Trophoblast cell (in vitro differentiated cells and primary cell): Measurements from ENCODE around the gene SLC9C1.

Experiments
- DNase-seq, 2 donors: peaks; one replicate each; pipeline ENCODE4 v3.0.0-alpha.2; 2016
- H2AFZ ChIP-seq: 2 replicates; pipeline ENCODE4 v1.6.1; 2013; ENCODE audit warnings: low read length, moderate library complexity, mild to moderate bottlenecking; ENCODE audit not compliant: insufficient read depth, poor library complexity
- H2AK5ac ChIP-seq: 2 replicates; pipeline ENCODE4 v1.6.1; 2013; ENCODE audit warnings: mild to moderate bottlenecking, low read length
- H2BK120ac ChIP-seq: 2 replicates; pipeline ENCODE4 v1.6.1; 2013; ENCODE audit warnings: low read length, mild to moderate bottlenecking, moderate library complexity; ENCODE audit not compliant: insufficient read depth, poor library complexity
- H2BK12ac ChIP-seq: 2 replicates; pipeline ENCODE4 v1.6.1; 2013; ENCODE audit warnings: mild to moderate bottlenecking, low read length, moderate library complexity
- H2BK5ac ChIP-seq: 2 replicates; pipeline ENCODE4 v1.6.1; 2013; ENCODE audit warnings: low read length, low read depth, moderate library complexity, mild to moderate bottlenecking; ENCODE audit not compliant: poor library complexity
- H3K14ac ChIP-seq: 2 replicates; pipeline ENCODE4 v1.6.1; 2013; ENCODE audit warnings: mild to moderate bottlenecking, low read length
- H3K18ac ChIP-seq: 2 replicates; pipeline ENCODE4 v1.6.1; 2013; ENCODE audit warnings: mild to moderate bottlenecking, low read length
- H3K23ac ChIP-seq: 2 replicates; pipeline ENCODE4 v1.6.1; 2013; ENCODE audit warnings: low read length
- H3K27ac ChIP-seq: 2 replicates; pipeline ENCODE4 v1.5.1; 2013; ENCODE audit warnings: low read depth, mild to moderate bottlenecking, inconsistent platforms, low read length, moderate library complexity
- H3K27me3 ChIP-seq: 2 replicates; pipeline ENCODE4 v1.6.1; 2013; ENCODE audit warnings: inconsistent platforms, mild to moderate bottlenecking, low read length, moderate library complexity; ENCODE audit not compliant: insufficient read depth
- H3K36me3 ChIP-seq, 2 experiments: 1 replicate in 1 of 2; 2 replicates in 1 of 2; pipeline ENCODE4 v1.6.1; 2013; ENCODE audit warnings: low read length in 2 of 2, mild to moderate bottlenecking in 2 of 2, moderate library complexity in 1 of 2; ENCODE audit not compliant: insufficient read depth in 2 of 2, control insufficient read depth in 1 of 2
- H3K4ac ChIP-seq: 2 replicates; pipeline ENCODE4 v1.6.1; 2013; ENCODE audit warnings: low read depth, mild to moderate bottlenecking, low read length, moderate library complexity
- H3K4me1 ChIP-seq, 2 experiments: 1 replicate in 1 of 2; 2 replicates in 1 of 2; pipeline ENCODE4 v1.6.1; 2013; ENCODE audit warnings: low read length in 2 of 2, mild to moderate bottlenecking in 2 of 2, moderate library complexity in 1 of 2; ENCODE audit not compliant: insufficient read depth in 2 of 2, control insufficient read depth in 1 of 2
- H3K4me2 ChIP-seq: 2 replicates; pipeline ENCODE4 v1.6.1; 2013; ENCODE audit warnings: inconsistent platforms, mild to moderate bottlenecking, low read length, moderate library complexity
- H3K4me3 ChIP-seq: 2 replicates; pipeline ENCODE4 v1.5.1; 2013; ENCODE audit warnings: mild to moderate bottlenecking, low read depth, low read length, inconsistent platforms
- H3K79me1 ChIP-seq: one replicate; pipeline ENCODE4 v1.6.1; 2013; ENCODE audit warnings: low read length
- H3K79me2 ChIP-seq: 2 replicates; pipeline ENCODE4 v1.6.1; 2013; ENCODE audit warnings: low read length, mild to moderate bottlenecking; ENCODE audit not compliant: control insufficient read depth, insufficient read depth, poor library complexity
- H3K9ac ChIP-seq: 2 replicates; pipeline ENCODE4 v1.6.1; 2013; ENCODE audit warnings: mild to moderate bottlenecking, low read length
- H3K9me3 ChIP-seq: 2 replicates; pipeline ENCODE4 v1.6.1; 2013; ENCODE audit warnings: low read depth, mild to moderate bottlenecking, control low read depth, inconsistent platforms, low read length; ENCODE audit not compliant: insufficient read depth
- H4K12ac ChIP-seq: 2 replicates; pipeline ENCODE4 v1.6.1; 2013; ENCODE audit warnings: low read depth, mild to moderate bottlenecking, low read length, moderate library complexity
- H4K8ac ChIP-seq: 2 replicates; pipeline ENCODE4 v1.6.1; 2013; ENCODE audit warnings: low read depth, mild to moderate bottlenecking, low read length, moderate library complexity
- H4K91ac ChIP-seq: one replicate; pipeline ENCODE4 v1.6.1; 2013; ENCODE audit warnings: low read depth, mild to moderate bottlenecking, low read length, moderate library complexity
- WGBS: extraction: QIAGEN DNeasy Blood & Tissue Kit; methylation state at CpG from one replicate; pipeline ENCODE4 v1.1.7; 2013; ENCODE audit warnings: missing lambda C conversion rate; ENCODE audit not compliant: insufficient read length, insufficient coverage; ENCODE audit errors: extremely low coverage; 5-methylcytosine and 5-hydroxymethylcytosine counted together

Gene SLC9C1

DNA sequence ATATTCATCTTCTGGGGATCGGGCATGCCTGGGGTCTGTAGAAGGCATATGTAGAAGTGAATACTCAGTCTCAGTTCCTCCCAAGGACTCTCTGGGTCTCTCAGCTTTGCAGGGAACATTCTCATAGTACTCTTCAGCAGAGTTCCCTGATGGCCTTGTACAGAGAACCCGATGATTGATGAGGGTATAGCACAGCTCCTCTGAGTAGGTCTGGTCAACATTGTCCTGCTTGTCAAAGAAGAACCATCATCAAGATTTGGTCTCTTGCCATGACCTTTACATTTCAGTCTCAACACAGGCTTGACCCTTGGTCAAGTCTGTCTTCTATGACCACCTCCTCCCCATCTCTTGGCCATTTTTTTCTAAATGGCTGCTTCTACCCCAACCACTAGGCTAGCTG lies 170.5 kb downstream of the SLC9C1 start:
- H3K79me1 ChIP-seq = peaks cover 9% of the 10 kb centered on the region
- no peak overlapping the region for H3K18ac ChIP-seq
- H4K91ac ChIP-seq = no peak overlapping the region
- no peak overlapping the region for H3K4me3 ChIP-seq
- no peak overlapping the region for H4K12ac ChIP-seq
- H3K79me2 ChIP-seq = no peaks in the 10 kb centered on the region
- no peak overlapping the region for H2AK5ac ChIP-seq
- H2BK5ac ChIP-seq = no peak overlapping the region
- no peak overlapping the region for H4K8ac ChIP-seq
- no peaks in the 10 kb centered on the region for H3K9me3 ChIP-seq
- H3K4me2 ChIP-seq = no peak overlapping the region
- peaks cover 7 to 9% of the 10 kb centered on the region in 2 experiments for H3K4me1 ChIP-seq
- no CpG with 5 or more reads among the region's 2 CpGs for WGBS
- no peak overlapping the region for H3K27ac ChIP-seq
- no peak for DNase-seq
- peaks cover 2 to 6% of the 10 kb centered on the region in 2 experiments for H3K36me3 ChIP-seq
- H3K4ac ChIP-seq = no peak overlapping the region
- H3K27me3 ChIP-seq = no peaks in the 10 kb centered on the region
- no peak overlapping the region for H2AFZ ChIP-seq
- H2BK12ac ChIP-seq = no peak overlapping the region
- H2BK120ac ChIP-seq = no peak overlapping the region
- no peak overlapping the region for H3K9ac ChIP-seq
- H3K23ac ChIP-seq = no peak overlapping the region
- no peak overlapping the region for H3K14ac ChIP-seq

DNA sequence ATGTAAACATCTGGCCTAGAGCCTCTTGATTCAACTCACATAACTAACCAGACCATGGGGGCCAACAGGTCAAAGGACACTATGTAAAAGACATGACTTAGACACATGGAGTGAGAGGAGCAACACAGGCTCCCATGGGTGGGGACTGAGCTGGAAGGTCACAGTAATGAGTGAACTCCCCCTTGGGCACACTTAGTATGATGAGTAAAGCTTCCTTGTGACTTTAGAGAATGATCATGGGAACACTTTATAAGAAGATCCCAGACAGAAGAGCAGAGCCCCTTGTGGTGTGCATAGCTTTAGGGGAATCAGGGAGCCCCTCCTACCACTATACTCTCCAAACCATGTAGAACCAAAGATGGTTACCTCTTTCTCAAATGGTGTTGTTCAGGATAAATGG lies 171.1 kb downstream of the SLC9C1 start:
- no peak overlapping the region for H3K4me2 ChIP-seq
- no peak overlapping the region for H2BK12ac ChIP-seq
- no peak overlapping the region for H3K27ac ChIP-seq
- H3K4me1 ChIP-seq = peaks cover 7 to 9% of the 10 kb centered on the region in 2 experiments
- H3K9ac ChIP-seq = no peak overlapping the region
- DNase-seq = no peak
- no peaks in the 10 kb centered on the region for H3K79me2 ChIP-seq
- H2BK5ac ChIP-seq = no peak overlapping the region
- no peak overlapping the region for H3K23ac ChIP-seq
- no peak overlapping the region for H3K14ac ChIP-seq
- H4K12ac ChIP-seq = no peak overlapping the region
- H3K9me3 ChIP-seq = no peaks in the 10 kb centered on the region
- H2AK5ac ChIP-seq = no peak overlapping the region
- peaks cover 9% of the 10 kb centered on the region for H3K79me1 ChIP-seq
- H2BK120ac ChIP-seq = no peak overlapping the region
- no peak overlapping the region for H3K4ac ChIP-seq
- no peak overlapping the region for H3K18ac ChIP-seq
- peaks cover 3 to 6% of the 10 kb centered on the region in 2 experiments for H3K36me3 ChIP-seq
- no peaks in the 10 kb centered on the region for H3K27me3 ChIP-seq
- no peak overlapping the region for H3K4me3 ChIP-seq
- H4K91ac ChIP-seq = no peak overlapping the region
- no peak overlapping the region for H4K8ac ChIP-seq
- no peak overlapping the region for H2AFZ ChIP-seq

DNA sequence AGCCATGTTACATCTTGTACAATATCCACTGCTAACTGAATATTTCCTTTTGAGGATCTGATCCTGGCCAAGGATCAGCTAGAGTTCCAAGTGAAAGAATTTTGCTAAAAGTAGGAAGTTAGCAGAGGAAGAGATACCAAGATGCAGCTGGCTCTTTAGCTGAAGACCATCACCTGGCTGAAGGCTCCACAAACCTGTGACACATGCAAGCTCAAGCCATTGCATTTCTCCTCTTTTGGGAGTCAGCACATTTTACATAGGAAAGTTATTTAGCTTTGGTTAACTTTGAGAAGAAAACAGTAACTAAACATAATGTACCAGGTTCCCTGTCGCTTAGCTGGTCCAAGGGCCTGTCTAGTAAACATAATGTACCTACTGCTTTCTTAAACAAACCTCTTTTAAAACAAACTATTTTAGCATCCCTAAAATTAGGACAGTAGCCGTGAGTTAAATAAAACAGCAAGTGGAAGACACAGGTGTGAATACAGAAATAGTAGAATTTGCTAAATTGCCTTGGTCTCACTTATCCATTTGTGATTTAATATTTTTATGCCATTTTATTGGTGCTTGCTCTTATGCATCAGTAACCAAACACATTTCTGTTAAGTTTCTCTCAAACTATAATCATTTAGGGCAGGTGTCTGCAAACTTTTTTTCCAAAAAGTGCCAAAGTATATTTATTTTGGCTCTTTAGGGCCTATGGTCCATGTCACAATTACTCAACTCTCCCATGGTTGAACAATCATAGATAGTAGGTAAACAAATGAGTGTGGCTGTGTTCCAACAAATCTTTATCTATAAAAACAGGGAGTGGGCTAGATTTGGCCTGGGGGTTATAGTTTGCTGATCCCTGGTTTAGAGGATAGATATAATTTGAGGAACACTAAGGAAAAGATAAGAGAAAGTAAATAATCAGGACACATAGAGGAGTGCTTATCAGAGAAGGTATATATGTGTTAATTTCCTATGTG lies 172.2 kb downstream of the SLC9C1 start:
- no peak overlapping the region for H4K8ac ChIP-seq
- H3K79me1 ChIP-seq = peaks cover 6% of the 10 kb centered on the region
- no peak overlapping the region for H3K4ac ChIP-seq
- no peak overlapping the region for H3K4me2 ChIP-seq
- H3K23ac ChIP-seq = no peak overlapping the region
- H3K36me3 ChIP-seq = peaks cover 4 to 10% of the 10 kb centered on the region in 2 experiments
- no peak overlapping the region for H3K4me3 ChIP-seq
- H3K14ac ChIP-seq = no peak overlapping the region
- no peak overlapping the region for H4K12ac ChIP-seq
- H2BK12ac ChIP-seq = no peak overlapping the region
- no peak overlapping the region for H2BK120ac ChIP-seq
- peaks cover 4 to 6% of the 10 kb centered on the region in 2 experiments for H3K4me1 ChIP-seq
- no peak overlapping the region for H3K27ac ChIP-seq
- no peak overlapping the region for H4K91ac ChIP-seq
- H3K18ac ChIP-seq = no peak overlapping the region
- no peak for DNase-seq
- no peaks in the 10 kb centered on the region for H3K27me3 ChIP-seq
- H3K9ac ChIP-seq = no peak overlapping the region
- WGBS = no CpG with 5 or more reads among the region's 2 CpGs
- H3K79me2 ChIP-seq = no peaks in the 10 kb centered on the region
- no peak overlapping the region for H2AFZ ChIP-seq
- H3K9me3 ChIP-seq = no peaks in the 10 kb centered on the region
- no peak overlapping the region for H2BK5ac ChIP-seq
- H2AK5ac ChIP-seq = no peak overlapping the region

DNA sequence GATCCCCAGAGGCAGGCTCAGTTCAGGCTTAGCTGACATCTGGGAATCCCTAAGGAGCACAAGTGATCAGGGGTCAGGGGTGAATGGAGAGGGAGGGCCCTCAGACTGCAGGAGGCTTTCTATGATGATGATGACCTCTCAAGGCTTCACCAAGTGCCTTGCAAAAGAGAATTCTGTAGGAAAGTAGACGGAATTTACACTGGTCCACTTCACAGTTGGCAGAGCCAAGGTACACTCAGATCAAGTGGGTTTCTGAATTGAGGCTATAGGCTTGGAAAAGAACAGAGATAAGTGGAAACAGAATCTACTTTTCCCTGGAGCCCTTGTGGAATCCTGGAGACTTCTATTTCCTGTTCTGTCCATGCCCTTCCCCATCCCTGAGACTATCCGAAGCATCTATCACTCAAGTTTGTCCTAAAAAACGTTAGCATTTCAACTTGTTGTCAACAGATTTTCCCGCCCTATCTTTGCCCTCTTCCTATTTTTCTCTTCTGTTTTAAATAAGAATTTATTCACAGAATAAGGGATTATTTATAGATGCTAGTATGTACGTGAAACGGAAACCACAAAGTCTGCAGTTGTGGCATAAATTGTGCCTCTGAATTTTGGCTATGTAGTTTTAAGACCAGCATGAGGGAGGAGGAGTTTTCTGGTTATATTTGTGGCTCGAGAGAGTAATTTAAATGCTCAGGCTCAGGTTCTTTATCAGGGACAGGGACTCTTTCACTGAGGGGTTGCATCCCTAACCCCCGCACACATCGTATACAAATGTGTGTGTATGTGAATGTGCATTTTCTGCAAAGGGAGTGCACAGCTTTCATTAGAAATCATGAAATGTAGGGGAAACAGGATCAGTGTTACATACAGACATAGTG lies 173.8 kb downstream of the SLC9C1 start:
- Histone ChIP-seq H3K4me3 (no peak overlapping the region), H2AK5ac (no peak overlapping the region), H3K36me3 (peaks cover 7 to 13% of the 10 kb centered on the region in 2 experiments), H3K9me3 (no peaks in the 10 kb centered on the region), H3K4me2 (no peak overlapping the region), H3K4ac (no peak overlapping the region), H3K14ac (no peak overlapping the region), H2BK5ac (no peak overlapping the region), H3K23ac (no peak overlapping the region), H3K27ac (no peak overlapping the region), H2BK120ac (no peak overlapping the region), H3K79me2 (no peaks in the 10 kb centered on the region), H3K18ac (no peak overlapping the region), H4K8ac (no peak overlapping the region), H2AFZ (no peak overlapping the region), H3K9ac (no peak overlapping the region), H3K27me3 (no peaks in the 10 kb centered on the region), H4K91ac (no peak overlapping the region), H3K79me1 (peaks cover under 1% of the 10 kb centered on the region), H4K12ac (no peak overlapping the region), H2BK12ac (no peak overlapping the region), H3K4me1 (no peaks in the 10 kb centered on the region)
- no peak for DNase-seq
- WGBS = no CpG with 5 or more reads among the region's 9 CpGs
